AG04450 (cell line): ENCODE measurements around the gene GREM2. TPM values are rescaled to one million over a fixed set of nuclear protein-coding genes. Genes with fewer than 3 reads are reported as not detected.

Experiments
- CTCF ChIA-PET: fragments of 300-600, 350-600 bp; formaldehyde crosslinking; extraction: SDS; loops from one replicate; lab custom pipeline; 2022; ENCODE audit warnings: antibody characterized with exemption, inconsistent platforms; lab: Charles Lee
- POLR2A ChIA-PET: fragments of 350-600 bp; formaldehyde crosslinking; extraction: SDS; loops from one replicate; lab custom pipeline; 2021; ENCODE audit warnings: antibody characterized with exemption, inconsistent platforms; lab: Yijun Ruan, JAX
- DNase-seq: peaks from one replicate; pipeline ENCODE4 v3.0.0-alpha.2; 2011; ENCODE audit warnings: low read depth, low spot score
- H3K27ac ChIP-seq: one replicate; pipeline ENCODE4 v1.5.1; 2012; ENCODE audit warnings: low read depth, low read length, control low read depth
- H3K27me3 ChIP-seq: one replicate; pipeline ENCODE4 v1.6.0; 2012; ENCODE audit warnings: low read length; ENCODE audit not compliant: control insufficient read depth, insufficient read depth
- H3K4me3 ChIP-seq: 2 replicates; pipeline ENCODE4 v1.5.1; 2011; ENCODE audit warnings: mild to moderate bottlenecking, low read depth, low read length, control low read depth
- H3K9me3 ChIP-seq: 2 replicates; pipeline ENCODE4 v1.5.1; 2012; ENCODE audit warnings: low read length; ENCODE audit not compliant: control insufficient read depth, insufficient read depth
- CTCF ChIP-seq: IDR thresholded peaks from 2 replicates; pipeline ENCODE4 v1.5.1; 2011; ENCODE audit warnings: low read depth, low read length, control low read depth, inconsistent platforms
- polyA plus RNA-seq: library from polyadenylated mRNA; depleted of rRNA; stranded (reverse); fragments of >200 nt; gene quantifications from 2 replicates; pipeline ENCODE4 v1.2.3, GENCODE V29; 2011

Gene GREM2
- polyA plus RNA-seq, 1 experiment, result 2.3 TPM

DNA sequence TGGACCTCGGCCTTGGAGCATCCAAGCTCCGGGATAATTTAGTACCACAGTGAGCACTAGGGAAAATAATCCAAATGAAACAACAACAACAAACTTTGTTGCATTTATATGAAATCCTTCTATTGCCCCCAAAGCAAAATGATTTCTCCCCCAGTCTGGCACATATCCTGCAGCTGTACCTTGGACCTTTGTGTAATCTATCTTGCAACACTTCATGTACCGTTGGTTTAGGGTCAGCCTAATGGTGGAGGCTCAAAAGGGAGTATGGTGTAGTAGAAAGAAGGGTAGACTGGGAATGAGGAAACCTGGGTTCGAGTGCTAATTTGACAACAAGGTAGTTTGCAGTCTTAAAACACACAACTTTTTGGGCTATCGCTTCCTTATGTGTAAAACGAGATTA, 12.1 kb downstream of the GREM2 start:
- H3K27ac ChIP-seq, result no peak overlapping the region
- no peak for TF ChIP-seq CTCF
- H3K4me3 ChIP-seq, result no peak overlapping the region

GRCh38 chr1:240599299-240599698, 12.7 kb downstream of the GREM2 start:
- CTCF ChIA-PET, result no interaction called here
- no peak for TF ChIP-seq CTCF
- H3K9me3 ChIP-seq, result no peaks in the 10 kb centered on the region
- no peak overlapping the region for H3K27ac ChIP-seq
- DNase-seq, result no peak
- H3K4me3 ChIP-seq, result no peak overlapping the region
- POLR2A ChIA-PET, result interaction anchor here (0.5 to 0.9 kb wide), 2 partner anchors 13 to 86 kb away, joined by 3 read pairs; partner anchors contain the start of gene GREM2
- H3K27me3 ChIP-seq, result no peaks in the 10 kb centered on the region

More for the DNA sequence above, 12.1 kb downstream of the GREM2 start:
- ChIA-PET CTCF (interaction anchor here (1.0 kb wide), 1 partner anchor 411 kb away, joined by 3 read pairs; no protein-coding TSS in a partner anchor), POLR2A (interaction anchor here (0.5 to 0.9 kb wide), 2 partner anchors 12 to 85 kb away, joined by 3 read pairs; partner anchors contain the start of gene GREM2)
- no peak for DNase-seq
- H3K27me3 ChIP-seq, result no peaks in the 10 kb centered on the region
- no peaks in the 10 kb centered on the region for H3K9me3 ChIP-seq

DNA sequence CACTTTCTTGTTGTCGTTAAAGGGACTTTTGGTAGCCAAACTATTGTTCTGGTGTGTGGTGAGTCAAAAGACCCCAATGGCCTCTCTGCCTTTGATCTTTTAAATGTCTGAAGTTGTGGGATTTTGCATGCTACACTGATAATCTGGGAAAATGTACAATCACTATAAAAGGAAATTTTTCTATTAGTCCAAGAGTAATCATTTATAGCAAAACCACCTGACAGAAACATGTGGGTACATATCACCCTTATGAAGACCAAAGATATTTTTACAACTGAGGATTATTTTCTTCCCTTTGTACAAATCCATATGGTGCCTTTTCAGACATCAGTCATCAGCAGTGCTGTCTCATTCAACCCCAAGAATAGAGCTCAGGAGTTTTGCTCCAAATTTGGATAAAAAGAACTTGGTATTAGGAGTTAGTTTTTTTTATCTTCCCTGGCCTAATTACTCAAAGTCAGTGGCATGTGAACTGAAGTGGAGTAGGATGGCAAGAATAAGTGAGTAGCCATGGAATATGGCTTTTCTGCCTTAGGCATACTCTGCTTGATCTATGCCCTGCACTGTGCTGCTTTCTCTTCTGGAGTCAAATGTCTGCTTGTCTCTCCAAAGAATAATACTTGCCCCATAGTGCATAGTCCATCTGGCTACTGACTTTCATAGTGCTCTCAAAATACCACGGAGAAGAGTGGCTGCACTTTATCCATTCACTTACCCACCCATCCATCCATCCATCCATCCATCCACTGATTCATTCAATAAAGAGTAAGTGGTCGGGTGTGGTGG, 13.5 kb downstream of the GREM2 start:
- no peaks in the 10 kb centered on the region for H3K9me3 ChIP-seq
- H3K27ac ChIP-seq, result no peak overlapping the region
- ChIA-PET POLR2A (no interaction called here), CTCF (no interaction called here)
- TF ChIP-seq CTCF, result no peak
- no peak overlapping the region for H3K4me3 ChIP-seq
- no peak for DNase-seq
- no peaks in the 10 kb centered on the region for H3K27me3 ChIP-seq

- H3K27me3 ChIP-seq, result no peaks in the 10 kb centered on the region
- POLR2A ChIA-PET, result no interaction called here
- H3K27ac ChIP-seq, result no peak overlapping the region
- H3K9me3 ChIP-seq, result no peaks in the 10 kb centered on the region
- CTCF ChIA-PET, result interaction anchor here (1.0 kb wide), 1 partner anchor 408 kb away, joined by 3 read pairs; no protein-coding TSS in a partner anchor
- no peak overlapping the region for H3K4me3 ChIP-seq
- DNase-seq, result no peak
- TF ChIP-seq CTCF, result no peak
Measured at GRCh38 chr1:240597153-240597745, 14.7 kb downstream of the GREM2 start.

DNA sequence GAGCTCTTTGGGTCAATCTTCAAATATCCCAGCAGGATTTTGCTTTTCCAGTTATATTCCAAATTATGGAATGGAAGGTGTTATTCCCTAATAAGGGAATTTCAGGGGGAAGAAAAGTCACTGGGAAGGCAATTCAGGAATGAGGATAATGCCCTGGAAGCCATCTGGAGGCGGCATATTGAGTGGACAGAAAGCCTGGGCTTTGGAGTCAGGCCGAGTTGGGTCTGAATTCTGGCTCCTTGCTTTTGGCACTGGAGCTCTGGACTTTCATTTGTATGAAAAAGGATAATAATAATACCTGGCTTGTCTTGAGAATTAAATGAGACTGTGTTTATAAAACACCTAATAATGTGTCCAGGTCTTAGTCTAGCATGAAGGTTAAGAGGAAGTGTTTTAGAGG, 16.5 kb downstream of the GREM2 start:
- no peak for TF ChIP-seq CTCF
- CTCF ChIA-PET, result no interaction called here
- DNase-seq, result no peak

More for the DNA sequence above, 16.5 kb downstream of the GREM2 start:
- Histone ChIP-seq H3K27ac (no peak overlapping the region), H3K27me3 (no peaks in the 10 kb centered on the region), H3K4me3 (no peak overlapping the region), H3K9me3 (no peaks in the 10 kb centered on the region)
- POLR2A ChIA-PET, result no interaction called here
